22Rv1 (cell line): ENCODE measurements around the gene FZD7.

Experiments used
- H3K27ac ChIP-seq: fragments of 450-650 bp; 2 replicates; pipeline ENCODE4 v1.5.1; 2017
- ZFX ChIP-seq: fragments of 450-650 bp; IDR thresholded peaks from 2 replicates; pipeline ENCODE4 v1.6.1; 2017; ENCODE audit warnings: antibody characterized with exemption, borderline replicate concordance
- TF ChIP-seq, protein P1 (sequence below): fragments of 450-650 bp; IDR thresholded peaks from 2 replicates; pipeline ENCODE4 v1.5.1; 2017; ENCODE audit warnings: mild to moderate bottlenecking

FZD7 gene

DNA sequence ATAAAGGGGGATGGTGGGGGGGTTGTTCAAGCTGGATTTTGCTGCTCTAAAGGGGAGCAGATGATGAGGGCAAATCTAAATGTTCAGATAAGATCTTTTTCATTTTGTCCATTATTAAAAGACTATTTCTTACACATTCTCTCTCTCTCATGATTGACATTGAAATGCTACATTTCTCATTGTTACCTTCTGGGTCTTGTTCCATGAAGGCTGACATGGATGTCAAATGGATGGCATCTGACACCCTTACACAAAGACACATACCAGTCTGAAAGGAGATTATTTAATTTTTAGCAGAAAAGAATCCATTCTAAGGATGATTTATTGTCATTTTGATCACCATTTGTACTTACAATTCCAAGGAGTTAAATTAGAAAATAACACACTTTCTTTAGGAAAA lies 11.1 kb downstream of the FZD7 start:
- TF ChIP-seq ZFX, result no peak
- H3K27ac ChIP-seq, result no peak overlapping the region

DNA sequence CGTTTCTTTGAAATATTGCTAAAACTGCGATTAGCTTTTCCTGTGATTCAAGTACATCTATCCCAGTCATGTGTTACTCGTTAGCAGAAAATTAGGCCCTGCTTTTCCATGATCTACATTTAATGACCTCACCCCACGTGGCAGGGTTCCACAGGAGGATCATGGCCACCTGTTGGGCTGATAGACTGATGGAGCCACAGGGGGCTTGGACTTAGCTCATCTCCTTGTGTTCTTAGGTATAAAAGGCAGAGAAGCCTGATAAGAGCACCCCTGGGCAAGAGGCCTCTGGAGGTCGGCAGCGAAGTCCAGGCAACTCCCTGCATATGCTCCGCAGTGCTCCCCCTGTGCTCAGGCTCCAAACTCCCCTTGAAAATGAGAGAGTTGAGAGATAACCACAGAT lies 12.9 kb downstream of the FZD7 start:
- H3K27ac ChIP-seq, result no peak overlapping the region
- TF ChIP-seq, protein P1, sequence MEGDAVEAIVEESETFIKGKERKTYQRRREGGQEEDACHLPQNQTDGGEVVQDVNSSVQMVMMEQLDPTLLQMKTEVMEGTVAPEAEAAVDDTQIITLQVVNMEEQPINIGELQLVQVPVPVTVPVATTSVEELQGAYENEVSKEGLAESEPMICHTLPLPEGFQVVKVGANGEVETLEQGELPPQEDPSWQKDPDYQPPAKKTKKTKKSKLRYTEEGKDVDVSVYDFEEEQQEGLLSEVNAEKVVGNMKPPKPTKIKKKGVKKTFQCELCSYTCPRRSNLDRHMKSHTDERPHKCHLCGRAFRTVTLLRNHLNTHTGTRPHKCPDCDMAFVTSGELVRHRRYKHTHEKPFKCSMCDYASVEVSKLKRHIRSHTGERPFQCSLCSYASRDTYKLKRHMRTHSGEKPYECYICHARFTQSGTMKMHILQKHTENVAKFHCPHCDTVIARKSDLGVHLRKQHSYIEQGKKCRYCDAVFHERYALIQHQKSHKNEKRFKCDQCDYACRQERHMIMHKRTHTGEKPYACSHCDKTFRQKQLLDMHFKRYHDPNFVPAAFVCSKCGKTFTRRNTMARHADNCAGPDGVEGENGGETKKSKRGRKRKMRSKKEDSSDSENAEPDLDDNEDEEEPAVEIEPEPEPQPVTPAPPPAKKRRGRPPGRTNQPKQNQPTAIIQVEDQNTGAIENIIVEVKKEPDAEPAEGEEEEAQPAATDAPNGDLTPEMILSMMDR, result no peak
- no peak for TF ChIP-seq ZFX

DNA sequence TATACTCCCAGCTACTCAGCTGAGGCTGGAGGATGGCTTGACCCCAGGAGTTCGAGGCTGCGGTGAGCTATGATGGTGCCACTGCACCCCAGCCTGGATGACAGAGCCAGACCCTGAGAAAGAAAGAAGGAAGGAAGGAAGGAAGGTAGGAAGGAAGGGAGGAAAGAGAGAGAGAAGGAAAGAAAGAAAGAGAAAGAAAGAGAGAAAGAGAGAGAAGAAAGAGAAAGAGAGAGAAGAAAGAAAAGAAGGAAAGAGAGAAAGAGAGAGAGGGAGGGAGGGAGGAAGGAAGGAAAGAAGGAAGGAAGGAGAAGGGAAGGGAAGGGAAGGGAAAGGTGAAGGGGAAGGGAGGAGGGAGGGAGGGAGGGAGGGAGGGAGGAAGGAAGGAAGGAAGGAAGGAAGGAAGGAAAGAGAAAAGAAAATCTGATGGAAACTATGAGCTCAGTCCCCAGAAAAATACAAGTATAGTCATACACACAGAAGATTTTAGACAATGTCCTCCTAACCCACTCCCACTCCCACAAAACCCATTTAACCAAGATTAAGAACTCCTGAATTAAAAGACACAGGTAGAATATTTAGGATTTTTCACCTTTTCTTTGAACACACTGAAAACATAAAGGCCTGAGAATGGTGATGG lies 15.6 kb downstream of the FZD7 start:
- no peak for TF ChIP-seq ZFX
- TF ChIP-seq, protein P1, result no peak

DNA sequence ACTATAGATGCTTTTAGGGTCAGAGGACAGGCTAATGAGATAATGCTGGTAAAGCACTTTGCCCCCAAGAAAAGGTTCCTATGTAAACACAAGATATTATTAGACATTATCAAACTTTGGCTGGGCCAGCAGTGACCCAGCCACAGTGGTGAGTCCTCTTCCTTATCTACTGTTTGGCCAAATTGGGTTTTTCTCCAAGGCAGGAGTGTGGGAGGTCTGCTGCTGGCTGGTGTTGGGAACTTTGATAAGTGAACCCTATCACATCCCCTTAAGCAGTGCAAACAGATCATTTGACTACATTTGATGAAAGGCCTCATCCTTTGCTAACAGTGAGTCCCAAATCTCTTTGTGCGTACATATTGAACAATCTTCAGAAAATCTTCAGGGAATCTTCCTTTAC lies 16.2 kb downstream of the FZD7 start:
- H3K27ac ChIP-seq, result no peak overlapping the region
- no peak for TF ChIP-seq ZFX
- TF ChIP-seq, protein P1, result no peak

More for the DNA sequence above, 15.6 kb downstream of the FZD7 start:
- no peak overlapping the region for H3K27ac ChIP-seq

DNA sequence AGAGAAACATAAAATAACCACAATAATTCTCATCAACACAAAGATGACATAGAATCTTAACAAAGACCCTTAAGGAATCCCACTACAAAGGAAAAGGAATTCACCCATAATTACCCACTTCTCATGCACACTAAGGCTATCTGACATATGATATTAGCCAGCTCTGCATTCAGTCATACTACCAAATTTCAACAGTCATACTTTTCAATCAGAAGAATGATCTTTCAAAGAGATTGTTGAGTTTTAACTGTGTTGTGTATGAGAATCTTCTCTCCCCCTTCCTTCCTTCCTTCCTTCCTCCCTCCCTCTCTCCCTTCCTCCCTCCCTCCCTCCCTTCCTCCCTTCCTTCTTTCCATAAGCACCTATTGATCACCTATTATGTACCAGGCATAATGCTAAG lies 17.0 kb downstream of the FZD7 start:
- no peak overlapping the region for H3K27ac ChIP-seq
- TF ChIP-seq ZFX, result no peak
- TF ChIP-seq, protein P1, result no peak

DNA sequence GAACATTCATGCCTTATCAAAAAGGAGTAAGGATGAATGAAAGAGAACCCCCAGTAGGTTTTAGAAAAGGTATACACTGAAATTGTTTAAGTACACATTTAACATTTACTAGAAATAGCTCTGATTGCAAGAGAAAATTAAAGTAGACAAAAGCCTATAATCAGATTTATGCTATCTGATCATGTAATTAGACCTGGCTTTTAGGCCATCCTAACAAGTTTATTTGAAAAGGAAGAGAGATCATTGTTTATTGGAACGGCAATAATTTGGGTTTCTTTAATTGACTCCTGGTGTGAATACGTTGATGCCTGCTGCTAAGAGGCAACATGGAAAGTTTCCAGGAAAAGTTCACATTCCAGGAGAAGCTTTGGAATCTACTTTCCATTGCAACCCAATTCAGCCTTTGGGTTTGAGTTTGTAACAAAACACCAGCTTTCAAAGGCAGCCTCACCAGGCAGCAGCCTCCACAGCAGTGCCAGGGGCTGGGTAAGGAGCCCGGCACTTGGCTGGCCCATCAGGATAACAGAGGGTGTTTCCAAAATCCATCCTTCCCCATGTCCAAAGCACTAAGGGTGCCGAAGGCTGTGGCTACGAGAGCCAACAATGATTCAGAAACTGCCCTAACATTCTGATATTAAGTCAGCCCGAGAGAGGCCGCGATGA lies 18.0 kb downstream of the FZD7 start:
- no peak overlapping the region for H3K27ac ChIP-seq
- no peak for TF ChIP-seq ZFX
- TF ChIP-seq, protein P1, result no peak

DNA sequence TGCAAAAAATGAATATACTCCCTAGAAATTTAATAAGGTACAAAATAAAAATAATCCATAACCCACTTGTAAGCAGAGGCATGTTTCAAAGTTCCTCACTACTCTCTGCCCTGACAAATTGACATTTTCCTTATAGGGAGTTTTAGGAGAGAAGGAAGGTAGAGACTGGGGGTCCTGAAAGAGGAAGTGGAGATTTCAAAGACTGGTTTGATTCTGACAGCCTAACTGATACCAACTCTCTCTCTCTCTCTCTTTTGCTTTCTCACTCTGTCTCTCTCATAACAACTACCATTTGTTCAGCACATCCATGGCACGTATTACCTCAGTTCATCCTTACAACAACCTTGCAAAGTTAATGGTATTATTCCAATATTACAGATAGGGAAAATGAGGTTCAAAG lies 18.6 kb downstream of the FZD7 start:
- H3K27ac ChIP-seq, result no peak overlapping the region
- TF ChIP-seq, protein P1, result no peak
- TF ChIP-seq ZFX, result no peak
